AG10803 (cell line): ENCODE measurements around the gene MAST2.

Experiments used
- DNase-seq: peaks from one replicate; pipeline ENCODE4 v3.0.0; 2010; ENCODE audit warnings: low read depth
- H3K4me3 ChIP-seq: 2 replicates; pipeline ENCODE4 v1.5.1; 2011; ENCODE audit warnings: mild to moderate bottlenecking, low read length, control low read depth
- TF ChIP-seq, protein P1 (sequence below): conservative IDR thresholded peaks from 2 replicates; pipeline ENCODE4 v1.5.1; 2011; ENCODE audit warnings: mild to moderate bottlenecking, low read length, control low read depth, inconsistent platforms

MAST2 gene

DNA sequence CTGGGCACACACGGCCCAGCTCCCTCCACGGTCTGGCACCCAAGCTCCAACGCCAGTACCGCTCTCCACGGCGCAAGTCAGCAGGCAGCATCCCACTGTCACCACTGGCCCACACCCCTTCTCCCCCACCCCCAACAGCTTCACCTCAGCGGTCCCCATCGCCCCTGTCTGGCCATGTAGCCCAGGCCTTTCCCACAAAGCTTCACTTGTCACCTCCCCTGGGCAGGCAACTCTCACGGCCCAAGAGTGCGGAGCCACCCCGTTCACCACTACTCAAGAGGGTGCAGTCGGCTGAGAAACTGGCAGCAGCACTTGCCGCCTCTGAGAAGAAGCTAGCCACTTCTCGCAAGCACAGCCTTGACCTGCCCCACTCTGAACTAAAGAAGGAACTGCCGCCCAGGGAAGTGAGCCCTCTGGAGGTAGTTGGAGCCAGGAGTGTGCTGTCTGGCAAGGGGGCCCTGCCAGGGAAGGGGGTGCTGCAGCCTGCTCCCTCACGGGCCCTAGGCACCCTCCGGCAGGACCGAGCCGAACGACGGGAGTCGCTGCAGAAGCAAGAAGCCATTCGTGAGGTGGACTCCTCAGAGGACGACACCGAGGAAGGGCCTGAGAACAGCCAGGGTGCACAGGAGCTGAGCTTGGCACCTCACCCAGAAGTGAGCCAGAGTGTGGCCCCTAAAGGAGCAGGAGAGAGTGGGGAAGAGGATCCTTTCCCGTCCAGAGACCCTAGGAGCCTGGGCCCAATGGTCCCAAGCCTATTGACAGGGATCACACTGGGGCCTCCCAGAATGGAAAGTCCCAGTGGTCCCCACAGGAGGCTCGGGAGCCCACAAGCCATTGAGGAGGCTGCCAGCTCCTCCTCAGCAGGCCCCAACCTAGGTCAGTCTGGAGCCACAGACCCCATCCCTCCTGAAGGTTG lies 231.4 kb downstream of the MAST2 start:
- TF ChIP-seq, protein P1, sequence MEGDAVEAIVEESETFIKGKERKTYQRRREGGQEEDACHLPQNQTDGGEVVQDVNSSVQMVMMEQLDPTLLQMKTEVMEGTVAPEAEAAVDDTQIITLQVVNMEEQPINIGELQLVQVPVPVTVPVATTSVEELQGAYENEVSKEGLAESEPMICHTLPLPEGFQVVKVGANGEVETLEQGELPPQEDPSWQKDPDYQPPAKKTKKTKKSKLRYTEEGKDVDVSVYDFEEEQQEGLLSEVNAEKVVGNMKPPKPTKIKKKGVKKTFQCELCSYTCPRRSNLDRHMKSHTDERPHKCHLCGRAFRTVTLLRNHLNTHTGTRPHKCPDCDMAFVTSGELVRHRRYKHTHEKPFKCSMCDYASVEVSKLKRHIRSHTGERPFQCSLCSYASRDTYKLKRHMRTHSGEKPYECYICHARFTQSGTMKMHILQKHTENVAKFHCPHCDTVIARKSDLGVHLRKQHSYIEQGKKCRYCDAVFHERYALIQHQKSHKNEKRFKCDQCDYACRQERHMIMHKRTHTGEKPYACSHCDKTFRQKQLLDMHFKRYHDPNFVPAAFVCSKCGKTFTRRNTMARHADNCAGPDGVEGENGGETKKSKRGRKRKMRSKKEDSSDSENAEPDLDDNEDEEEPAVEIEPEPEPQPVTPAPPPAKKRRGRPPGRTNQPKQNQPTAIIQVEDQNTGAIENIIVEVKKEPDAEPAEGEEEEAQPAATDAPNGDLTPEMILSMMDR: no peak
- H3K4me3 ChIP-seq: no peak overlapping the region
- no peak for DNase-seq

DNA sequence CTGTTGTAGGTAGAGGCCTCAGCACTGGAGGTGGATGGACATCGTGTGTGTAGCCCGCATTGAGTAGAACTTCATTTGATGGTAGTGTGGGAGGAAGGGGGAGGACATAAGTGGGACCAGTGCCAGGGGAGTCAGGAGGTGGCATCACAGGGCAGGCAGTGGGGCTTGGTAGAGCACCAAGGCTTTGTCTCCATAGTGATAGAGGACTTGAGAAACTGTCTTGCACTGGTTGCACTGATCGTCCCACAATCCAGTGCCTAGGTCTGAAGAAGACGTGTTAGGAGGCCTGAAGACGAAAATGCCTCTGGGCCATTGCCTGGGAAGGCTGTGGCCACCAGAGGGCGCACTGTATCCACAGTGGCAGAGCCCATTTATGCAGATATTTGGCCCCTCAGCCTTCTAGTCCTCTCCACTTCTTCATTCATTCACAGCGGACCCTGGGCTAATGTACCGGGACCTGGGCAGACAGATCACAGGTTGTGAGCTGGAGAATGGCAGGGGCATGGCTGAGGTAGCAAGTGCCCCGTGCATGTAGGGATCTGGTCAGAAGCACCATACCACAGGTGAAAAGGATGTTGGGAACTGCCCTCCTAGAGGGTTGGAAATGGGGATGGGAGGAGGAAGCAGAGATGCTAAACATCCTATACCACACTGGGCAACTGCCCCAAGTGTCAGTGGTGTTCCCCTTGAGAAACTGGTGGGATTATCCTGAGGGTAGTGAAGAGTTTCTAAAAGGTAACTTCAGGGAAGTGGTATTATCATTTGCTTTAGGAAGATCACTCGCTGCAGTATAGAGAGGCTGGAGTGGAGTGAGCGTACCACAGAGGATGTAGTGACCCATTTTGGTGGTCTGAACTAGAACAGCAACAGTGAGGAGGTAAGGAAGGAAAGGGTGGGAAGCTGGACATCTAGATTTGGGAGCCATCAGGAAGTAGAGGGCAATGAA lies 233.8 kb downstream of the MAST2 start:
- no peak overlapping the region for H3K4me3 ChIP-seq
- peak; percentile 78 for DNase-seq
- TF ChIP-seq, protein P1: peak; percentile 97

DNA sequence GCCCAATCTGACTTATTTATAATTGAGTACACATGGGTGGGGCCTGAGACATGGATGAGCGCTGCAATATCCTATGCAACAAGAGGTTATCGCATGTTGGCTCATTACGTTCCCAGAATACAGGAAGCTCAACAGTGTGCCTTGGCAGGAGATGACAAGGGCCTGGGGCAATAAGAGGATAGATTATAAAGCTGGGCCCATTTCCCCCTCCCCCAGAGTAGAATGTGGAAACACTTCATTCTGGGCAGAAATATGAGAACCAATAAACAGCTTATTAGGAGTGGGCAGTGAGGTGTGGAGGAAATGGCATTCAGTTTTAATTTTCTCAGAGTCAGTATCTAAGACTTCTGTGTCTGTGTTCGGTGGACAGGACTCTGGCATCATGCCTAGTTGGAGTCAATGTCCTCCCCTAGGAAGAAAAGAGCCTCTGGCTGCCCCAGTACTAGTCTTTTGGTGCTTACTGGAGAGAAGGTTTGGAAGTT lies 236.2 kb downstream of the MAST2 start:
- DNase-seq: peak; percentile 67
- no peak overlapping the region for H3K4me3 ChIP-seq
- TF ChIP-seq, protein P1: no peak

DNA sequence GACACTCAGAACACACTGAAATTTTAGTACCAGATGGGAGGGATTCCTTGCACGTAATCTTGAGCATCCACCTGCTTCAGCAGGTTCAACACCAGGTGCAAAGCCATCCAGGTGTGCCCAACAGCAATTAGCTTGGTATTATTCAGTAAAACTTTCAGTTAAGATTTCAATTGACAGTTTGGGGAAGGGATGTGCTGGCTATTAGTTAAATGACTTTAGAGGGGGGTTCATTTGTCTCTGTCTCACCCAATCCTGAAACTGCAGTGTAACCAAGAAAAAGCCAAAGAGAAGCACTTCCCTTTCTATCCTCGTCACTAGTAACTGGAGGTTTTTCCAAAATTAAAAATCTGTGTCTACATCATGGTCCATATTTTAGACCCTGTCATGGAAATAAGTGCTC lies 238.1 kb downstream of the MAST2 start:
- no peak overlapping the region for H3K4me3 ChIP-seq
- TF ChIP-seq, protein P1: no peak

DNA sequence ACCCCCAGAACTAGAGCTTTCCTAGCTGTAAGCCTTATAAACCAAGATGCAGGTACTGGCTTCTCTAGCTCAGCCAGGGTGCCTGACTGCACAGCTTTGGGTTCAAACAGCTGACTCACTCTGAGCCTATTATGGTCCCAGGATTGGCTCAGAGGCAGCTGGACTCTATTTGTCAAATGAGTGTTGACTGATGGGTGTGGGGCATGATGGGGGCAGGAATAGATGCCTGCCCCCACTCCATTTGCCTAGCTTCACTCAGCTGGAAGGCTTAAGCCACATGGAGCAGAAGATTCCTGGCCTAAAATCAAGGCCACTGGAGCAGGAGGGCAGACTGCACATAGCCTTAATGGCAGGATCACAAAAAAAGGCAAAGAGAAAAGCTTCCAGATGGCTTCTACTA lies 238.6 kb downstream of the MAST2 start:
- DNase-seq: peak; percentile 70
- TF ChIP-seq, protein P1: no peak
- no peak overlapping the region for H3K4me3 ChIP-seq

More for the DNA sequence above, 238.1 kb downstream of the MAST2 start:
- DNase-seq: no peak

DNA sequence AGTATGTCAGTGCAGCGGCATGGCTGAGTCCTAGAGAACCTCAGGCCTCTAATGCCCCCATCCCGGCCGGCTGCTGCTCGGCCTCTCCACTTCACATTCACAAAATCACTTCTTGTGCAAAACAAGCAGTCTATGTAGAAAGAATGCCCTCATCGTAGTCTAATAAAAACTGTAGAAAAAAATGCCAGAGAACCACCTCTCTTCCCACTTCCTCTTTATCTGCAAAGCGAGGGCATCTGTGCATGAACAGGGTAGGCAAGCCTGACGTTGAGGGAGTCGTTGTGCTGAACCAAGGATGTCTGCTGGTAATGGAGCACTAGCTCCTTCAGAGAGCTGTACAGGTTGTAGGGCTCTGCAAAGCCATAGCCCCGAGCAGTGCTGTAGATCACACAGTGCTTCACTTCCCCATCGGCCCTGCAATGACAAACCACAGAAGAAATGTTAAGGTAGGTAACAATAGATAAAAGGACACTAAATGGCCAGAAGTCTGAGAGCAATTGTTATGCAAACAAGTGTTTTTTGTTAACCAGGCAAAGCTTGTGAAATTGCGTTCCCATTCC lies 240.1 kb downstream of the MAST2 start:
- TF ChIP-seq, protein P1: no peak
- no peak for DNase-seq
- H3K4me3 ChIP-seq: no peak overlapping the region
